Right ventricle myocardium superior (tissue), 1 donor: ENCODE measurements around the gene CR1. TPM values are rescaled to one million over a fixed set of nuclear protein-coding genes. Genes with fewer than 3 reads are reported as not detected.
A peak's percentile ranks its signal among the peaks of the same experiment; 100 is the strongest.
"Not testable (repeated sequence)": the region's sequence is repeated elsewhere in the genome, so short reads cannot be mapped to it uniquely, and the experiment has no call there.

Experiments
- ATAC-seq: fragments of 200-7000 bp; cut with Tn5 transposase; one replicate; pipeline ENCODE4 v1.9.1; 2020; ENCODE audit warnings: mild to moderate bottlenecking; ENCODE audit not compliant: poor library complexity
- DNase-seq: peaks from one replicate; pipeline ENCODE4 v3.0.0-alpha.2; 2020
- intact Hi-C: fragments of 100-400 bp; cut with DNase I; formaldehyde crosslinking; loops from one replicate; pipeline ENCODE4 v1.11.2; 2022
- total RNA-seq: library from RNA; stranded (reverse); fragmentation: NEBNext Ultra II Directional; extraction: Animal tissue kit (Norgen Biotek cat#: 25700); gene quantifications from one replicate; pipeline ENCODE4 v1.2.1, GENCODE V29; 2021
- donor health status: DM: no; HTN: yes; CAD: no; lungs with severe emphysema.

The CR1 gene
- total RNA-seq, 1 donor from 2014 or later = 2.4 TPM

GRCh38 chr1:207573074-207573473 is 77.1 kb downstream of the CR1 start:
- ATAC-seq, DNase-seq, intact Hi-C loops: not testable (repeated sequence)

DNA sequence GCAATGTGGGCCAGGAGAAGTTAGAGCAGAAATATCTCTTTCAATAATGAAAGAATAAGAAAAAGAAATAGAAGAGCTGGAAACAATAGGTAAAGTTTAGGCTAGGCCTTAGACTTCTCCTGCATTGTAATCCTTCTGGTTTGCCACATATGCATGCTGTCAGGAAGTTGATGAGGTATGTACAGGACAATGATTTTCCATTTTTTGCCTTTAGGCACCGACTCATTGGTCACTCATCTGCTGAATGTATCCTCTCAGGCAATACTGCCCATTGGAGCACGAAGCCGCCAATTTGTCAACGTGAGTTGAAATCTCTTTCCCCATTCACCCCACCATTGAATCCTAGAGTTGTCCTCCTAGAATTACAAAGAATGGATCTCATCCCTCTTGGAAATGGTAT is 79.4 kb downstream of the CR1 start:
- ATAC-seq, intact Hi-C loops, DNase-seq: not testable (repeated sequence)

DNA sequence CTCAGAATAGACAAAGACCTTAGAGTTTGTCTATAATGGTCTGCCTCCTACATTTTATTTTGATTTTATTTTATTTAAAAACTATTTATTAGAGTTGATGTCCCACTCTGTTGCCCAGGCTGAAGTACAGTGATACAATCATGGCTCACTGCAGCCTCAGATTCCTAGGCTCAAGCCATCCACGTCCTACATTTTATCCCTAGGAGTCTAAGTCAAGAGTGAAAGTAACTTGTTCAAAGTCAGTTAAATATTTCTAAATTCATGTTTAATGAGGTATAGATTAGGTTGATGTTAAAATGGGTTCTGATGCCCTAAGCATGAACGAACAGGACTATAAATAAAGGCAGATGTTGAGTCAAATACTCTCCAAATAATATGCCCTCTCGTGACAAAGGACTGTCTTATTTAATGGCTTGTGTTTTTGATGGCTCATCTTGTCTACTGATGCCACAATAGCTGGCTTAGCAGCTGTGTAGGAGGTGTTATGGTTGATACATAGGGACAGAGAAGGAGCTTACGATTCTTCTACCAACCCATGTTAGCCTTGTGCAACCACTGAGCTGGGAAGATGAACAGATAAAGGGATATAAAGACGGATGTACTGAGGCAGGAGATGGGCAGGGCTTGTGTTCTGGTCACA is 83.0 kb downstream of the CR1 start:
- DNase-seq (no peak), ATAC-seq (no peak)
- intact Hi-C loops = no loop called here

DNA sequence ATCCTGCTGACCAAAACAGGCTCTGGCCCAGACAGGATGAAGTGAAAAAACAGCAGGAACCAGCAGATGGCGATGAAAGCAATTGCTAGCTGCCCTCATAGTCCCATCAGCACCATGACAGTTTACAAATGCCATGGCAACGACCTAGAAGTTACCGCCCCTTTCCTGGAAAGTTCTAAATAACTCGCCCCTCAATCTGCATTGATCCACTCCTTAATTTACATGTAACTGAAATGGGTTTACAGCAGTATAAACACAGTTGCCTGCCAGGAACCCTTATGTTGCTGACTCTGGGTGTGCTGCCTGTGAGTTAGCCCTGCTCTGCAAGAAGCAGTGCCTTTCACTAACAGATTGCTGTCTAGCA is 83.5 kb downstream of the CR1 start:
- ATAC-seq = peak; percentile 56
- DNase-seq = no peak
- intact Hi-C loops = no loop called here

- DNase-seq (no peak), ATAC-seq (no peak)
- intact Hi-C loops = no loop called here
These were observed 85.7 kb downstream of the CR1 start for GRCh38 chr1:207581496-207582153.

DNA sequence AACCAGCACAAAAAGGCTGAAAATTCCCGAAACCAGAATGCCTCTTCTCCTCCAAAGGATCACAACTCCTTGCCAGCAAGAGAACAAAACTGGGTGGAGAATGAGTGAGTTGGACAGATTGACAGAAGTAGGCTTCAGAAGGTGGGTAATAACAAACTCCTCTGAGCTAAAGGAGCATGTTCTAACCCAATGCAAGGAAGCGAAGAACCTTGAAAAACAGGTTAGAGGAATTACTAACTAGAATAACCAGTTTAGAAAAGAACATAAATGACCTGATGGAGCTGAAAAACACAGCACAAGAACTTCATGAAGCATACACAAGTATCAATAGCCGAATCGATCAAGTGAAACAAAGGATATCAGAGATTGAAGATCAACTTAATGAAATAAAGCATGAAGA is 93.5 kb downstream of the CR1 start:
- DNase-seq, ATAC-seq, intact Hi-C loops: not testable (repeated sequence)

- intact Hi-C loops = not testable (repeated sequence)
These were observed 95.2 kb downstream of the CR1 start for GRCh38 chr1:207591205-207591604.

DNA sequence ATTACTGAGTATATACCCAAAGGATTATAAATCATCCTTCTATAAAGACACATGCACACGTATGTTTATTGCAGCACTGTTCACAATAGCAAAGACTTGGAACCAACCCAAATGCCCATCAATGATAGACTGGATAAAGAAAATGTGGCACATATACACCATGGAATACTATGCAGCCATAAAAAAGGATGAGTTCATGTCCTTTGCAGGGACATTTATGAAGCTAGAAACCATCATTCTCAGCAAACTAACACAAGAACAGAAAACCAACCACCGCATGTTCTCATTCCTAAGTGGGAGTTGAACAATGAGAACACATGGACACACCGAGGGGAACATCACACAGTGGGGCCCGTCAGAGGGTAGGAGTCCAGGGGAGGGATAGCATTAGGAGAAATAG is 98.1 kb downstream of the CR1 start:
- intact Hi-C loops, DNase-seq, ATAC-seq: not testable (repeated sequence)

More at GRCh38 chr1:207591205-207591604, 95.2 kb downstream of the CR1 start:
- not testable (repeated sequence) for ATAC-seq, DNase-seq

DNA sequence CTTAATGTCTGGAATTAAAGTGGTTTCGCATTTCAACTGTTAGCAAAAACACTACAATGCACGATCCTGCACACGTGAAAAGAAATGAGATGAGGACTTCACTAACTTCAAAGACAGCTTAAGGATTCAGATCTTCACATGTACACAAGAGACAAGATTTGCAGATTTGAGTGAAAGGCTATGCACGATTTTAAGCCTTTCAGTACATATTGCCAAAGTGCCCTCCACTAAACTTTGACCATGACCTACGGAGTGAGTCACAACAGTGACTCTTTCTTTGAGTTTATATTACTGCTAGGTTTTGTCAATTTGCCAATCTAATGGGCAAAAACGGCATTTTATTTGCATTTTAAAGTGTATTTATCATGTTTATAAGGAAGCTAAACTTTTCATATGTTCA is 107.8 kb downstream of the CR1 start:
- DNase-seq (no peak), ATAC-seq (no peak)
- intact Hi-C loops = no loop called here

DNA sequence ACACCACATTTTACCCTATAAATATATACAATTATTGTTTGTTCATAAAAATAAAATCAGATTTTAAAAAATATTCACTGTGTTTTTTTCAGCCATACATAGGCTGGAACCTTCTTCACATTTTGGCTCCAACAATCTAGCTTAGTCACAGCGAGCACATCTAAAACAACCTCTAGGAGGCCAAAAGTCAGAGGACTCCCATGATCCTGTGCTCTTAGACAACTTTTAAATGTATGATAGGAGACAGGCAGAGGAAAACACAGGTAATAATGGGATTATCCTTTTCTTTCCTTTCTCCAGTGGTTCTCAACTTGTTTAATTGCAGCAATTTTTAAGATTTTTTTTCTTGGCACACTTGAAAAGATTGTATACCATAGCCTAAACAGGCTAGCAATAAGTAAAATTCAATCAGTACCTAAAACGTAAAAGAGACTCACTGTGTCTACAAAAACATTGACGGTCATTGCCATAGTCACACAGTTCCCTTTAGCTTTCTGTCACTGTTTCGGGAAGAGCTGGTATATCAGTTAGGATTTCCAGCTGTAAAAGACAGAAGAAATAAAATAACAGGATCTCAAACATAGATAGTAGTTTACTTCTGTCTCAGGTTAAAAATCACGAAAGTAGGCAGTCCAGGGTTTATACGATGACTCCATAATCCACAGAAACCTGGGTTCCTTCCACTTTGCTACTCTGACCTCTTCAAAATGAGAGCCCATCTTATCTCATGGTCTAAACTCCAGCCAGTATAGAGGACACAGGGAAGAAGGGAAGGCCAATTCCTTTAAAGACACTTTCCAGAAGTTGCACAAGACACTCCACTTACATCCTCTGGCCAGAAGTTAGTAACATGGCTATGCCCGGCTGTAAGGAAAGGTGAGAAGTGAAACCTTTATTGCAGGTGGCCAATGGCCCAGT is 109.7 kb downstream of the CR1 start:
- intact Hi-C loops = no loop called here

DNA sequence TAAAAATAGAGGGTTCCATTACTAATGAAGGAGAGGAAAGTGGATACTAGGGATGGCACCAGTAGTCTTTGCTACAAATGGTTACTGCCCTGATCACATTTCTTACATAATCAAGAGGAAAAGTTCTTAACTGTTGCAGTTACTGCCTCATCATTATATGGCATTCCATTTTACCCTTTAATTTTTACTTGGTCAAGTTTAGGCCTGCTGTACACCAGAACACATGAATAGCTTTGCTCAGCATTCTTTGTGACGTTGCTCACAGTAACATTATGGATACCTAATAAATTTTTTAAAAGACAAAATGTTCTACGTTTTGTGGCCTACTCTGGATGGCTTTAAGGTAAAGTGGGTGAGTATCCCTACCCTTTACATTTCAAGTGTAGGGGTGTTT is 110.4 kb downstream of the CR1 start:
- intact Hi-C loops = no loop called here
- no peak for DNase-seq
- ATAC-seq = no peak

More for the DNA sequence above, 109.7 kb downstream of the CR1 start:
- DNase-seq = no peak
- ATAC-seq = no peak

GRCh38 chr1:207612762-207613161 is 116.8 kb downstream of the CR1 start:
- intact Hi-C loops = no loop called here
- ATAC-seq (no peak), DNase-seq (no peak)

- intact Hi-C loops = no loop called here
- DNase-seq (no peak), ATAC-seq (peak; percentile 86)
These were observed 124.0 kb downstream of the CR1 start for GRCh38 chr1:207619871-207620542.

- ATAC-seq (no peak), DNase-seq (no peak)
- intact Hi-C loops = no loop called here
These were observed 124.6 kb downstream of the CR1 start for GRCh38 chr1:207620543-207620893.

GRCh38 chr1:207625504-207626071 is 129.6 kb downstream of the CR1 start:
- ATAC-seq, DNase-seq, intact Hi-C loops: not testable (repeated sequence)

- intact Hi-C loops = no loop called here
- DNase-seq (no peak), ATAC-seq (no peak)
These were observed 131.0 kb downstream of the CR1 start for GRCh38 chr1:207626972-207627337.

DNA sequence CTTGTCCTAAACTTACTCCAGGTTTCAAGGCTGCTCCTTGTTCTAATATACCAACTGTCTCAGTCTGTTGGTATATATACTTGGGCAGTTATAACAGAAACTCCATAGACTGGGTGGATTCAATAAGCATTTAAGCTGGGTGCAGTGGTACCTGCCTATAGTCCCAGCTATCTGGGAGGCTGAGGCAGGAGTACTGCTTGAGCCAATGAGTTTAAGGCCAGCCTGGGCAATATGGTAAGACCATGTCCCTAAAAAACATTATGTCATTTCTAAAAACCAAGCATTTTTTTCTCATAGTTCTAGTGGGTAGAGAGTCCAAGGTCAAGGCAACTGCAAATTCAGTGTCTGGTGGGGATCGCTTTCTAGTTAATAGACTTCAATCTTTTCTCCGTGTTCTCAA is 131.5 kb downstream of the CR1 start:
- no peak for ATAC-seq
- intact Hi-C loops = no loop called here
- DNase-seq = no peak

GRCh38 chr1:207628776-207629175 is 132.8 kb downstream of the CR1 start:
- ATAC-seq = no peak
- intact Hi-C loops = no loop called here

DNA sequence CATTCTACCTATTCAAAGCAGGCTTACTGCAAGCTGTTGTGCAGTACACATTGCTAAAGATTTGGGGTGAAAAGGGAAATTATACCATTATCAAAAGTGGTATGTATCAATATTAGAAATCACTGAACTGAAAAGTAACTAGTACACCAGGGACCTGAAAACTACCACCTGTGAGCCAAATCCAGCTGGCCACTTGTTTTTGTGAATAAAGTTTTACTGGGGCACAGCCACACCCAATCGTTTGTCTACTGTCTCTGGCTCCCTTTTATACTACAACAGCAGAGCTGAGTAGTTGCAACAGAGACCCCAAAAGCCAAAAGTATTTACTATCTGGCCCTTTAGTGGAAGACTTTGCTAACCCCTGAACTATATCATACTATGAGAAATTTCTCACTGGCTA is 135.2 kb downstream of the CR1 start:
- ATAC-seq = no peak
- no peak for DNase-seq
- intact Hi-C loops = no loop called here

More at GRCh38 chr1:207628776-207629175, 132.8 kb downstream of the CR1 start:
- no peak for DNase-seq
